ENCODE data around the gene CD99L2.

GRCh38 chrX:150730719-150731118 lies 167.7 kb downstream of the CD99L2 start:
- TF ChIP-seq, protein P1, sequence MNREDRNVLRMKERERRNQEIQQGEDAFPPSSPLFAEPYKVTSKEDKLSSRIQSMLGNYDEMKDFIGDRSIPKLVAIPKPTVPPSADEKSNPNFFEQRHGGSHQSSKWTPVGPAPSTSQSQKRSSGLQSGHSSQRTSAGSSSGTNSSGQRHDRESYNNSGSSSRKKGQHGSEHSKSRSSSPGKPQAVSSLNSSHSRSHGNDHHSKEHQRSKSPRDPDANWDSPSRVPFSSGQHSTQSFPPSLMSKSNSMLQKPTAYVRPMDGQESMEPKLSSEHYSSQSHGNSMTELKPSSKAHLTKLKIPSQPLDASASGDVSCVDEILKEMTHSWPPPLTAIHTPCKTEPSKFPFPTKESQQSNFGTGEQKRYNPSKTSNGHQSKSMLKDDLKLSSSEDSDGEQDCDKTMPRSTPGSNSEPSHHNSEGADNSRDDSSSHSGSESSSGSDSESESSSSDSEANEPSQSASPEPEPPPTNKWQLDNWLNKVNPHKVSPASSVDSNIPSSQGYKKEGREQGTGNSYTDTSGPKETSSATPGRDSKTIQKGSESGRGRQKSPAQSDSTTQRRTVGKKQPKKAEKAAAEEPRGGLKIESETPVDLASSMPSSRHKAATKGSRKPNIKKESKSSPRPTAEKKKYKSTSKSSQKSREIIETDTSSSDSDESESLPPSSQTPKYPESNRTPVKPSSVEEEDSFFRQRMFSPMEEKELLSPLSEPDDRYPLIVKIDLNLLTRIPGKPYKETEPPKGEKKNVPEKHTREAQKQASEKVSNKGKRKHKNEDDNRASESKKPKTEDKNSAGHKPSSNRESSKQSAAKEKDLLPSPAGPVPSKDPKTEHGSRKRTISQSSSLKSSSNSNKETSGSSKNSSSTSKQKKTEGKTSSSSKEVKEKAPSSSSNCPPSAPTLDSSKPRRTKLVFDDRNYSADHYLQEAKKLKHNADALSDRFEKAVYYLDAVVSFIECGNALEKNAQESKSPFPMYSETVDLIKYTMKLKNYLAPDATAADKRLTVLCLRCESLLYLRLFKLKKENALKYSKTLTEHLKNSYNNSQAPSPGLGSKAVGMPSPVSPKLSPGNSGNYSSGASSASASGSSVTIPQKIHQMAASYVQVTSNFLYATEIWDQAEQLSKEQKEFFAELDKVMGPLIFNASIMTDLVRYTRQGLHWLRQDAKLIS (CRISPR knock-in tag; IDR thresholded peaks at IDR 0.05; ENCODE audit: borderline replicate concordance), result no peak
- no peak for TF ChIP-seq ZNF416 (CRISPR knock-in tag; IDR thresholded peaks at IDR 0.05)
- TF ChIP-seq, protein P2, sequence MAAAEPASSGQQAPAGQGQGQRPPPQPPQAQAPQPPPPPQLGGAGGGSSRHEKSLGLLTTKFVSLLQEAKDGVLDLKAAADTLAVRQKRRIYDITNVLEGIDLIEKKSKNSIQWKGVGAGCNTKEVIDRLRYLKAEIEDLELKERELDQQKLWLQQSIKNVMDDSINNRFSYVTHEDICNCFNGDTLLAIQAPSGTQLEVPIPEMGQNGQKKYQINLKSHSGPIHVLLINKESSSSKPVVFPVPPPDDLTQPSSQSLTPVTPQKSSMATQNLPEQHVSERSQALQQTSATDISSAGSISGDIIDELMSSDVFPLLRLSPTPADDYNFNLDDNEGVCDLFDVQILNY (CRISPR knock-in tag; IDR thresholded peaks at IDR 0.05), result no peak
- no peak for TF ChIP-seq SP1 (CRISPR knock-in tag; conservative IDR thresholded peaks at IDR 0.05)
- no peak for TF ChIP-seq HMGXB4 (CRISPR knock-in tag; IDR thresholded peaks at IDR 0.05)
- no peak for TF ChIP-seq MYBL2 (CRISPR knock-in tag; IDR thresholded peaks at IDR 0.05)
- TF ChIP-seq ETV6 (CRISPR knock-in tag; IDR thresholded peaks at IDR 0.05), result no peak
- TF ChIP-seq, protein P3, sequence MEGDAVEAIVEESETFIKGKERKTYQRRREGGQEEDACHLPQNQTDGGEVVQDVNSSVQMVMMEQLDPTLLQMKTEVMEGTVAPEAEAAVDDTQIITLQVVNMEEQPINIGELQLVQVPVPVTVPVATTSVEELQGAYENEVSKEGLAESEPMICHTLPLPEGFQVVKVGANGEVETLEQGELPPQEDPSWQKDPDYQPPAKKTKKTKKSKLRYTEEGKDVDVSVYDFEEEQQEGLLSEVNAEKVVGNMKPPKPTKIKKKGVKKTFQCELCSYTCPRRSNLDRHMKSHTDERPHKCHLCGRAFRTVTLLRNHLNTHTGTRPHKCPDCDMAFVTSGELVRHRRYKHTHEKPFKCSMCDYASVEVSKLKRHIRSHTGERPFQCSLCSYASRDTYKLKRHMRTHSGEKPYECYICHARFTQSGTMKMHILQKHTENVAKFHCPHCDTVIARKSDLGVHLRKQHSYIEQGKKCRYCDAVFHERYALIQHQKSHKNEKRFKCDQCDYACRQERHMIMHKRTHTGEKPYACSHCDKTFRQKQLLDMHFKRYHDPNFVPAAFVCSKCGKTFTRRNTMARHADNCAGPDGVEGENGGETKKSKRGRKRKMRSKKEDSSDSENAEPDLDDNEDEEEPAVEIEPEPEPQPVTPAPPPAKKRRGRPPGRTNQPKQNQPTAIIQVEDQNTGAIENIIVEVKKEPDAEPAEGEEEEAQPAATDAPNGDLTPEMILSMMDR (IDR thresholded peaks at IDR 0.05), result no peak
- TF ChIP-seq, protein P4, sequence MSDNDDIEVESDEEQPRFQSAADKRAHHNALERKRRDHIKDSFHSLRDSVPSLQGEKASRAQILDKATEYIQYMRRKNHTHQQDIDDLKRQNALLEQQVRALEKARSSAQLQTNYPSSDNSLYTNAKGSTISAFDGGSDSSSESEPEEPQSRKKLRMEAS (CRISPR knock-in tag; IDR thresholded peaks at IDR 0.05), result no peak
- no peak for TF ChIP-seq PREB (CRISPR knock-in tag; IDR thresholded peaks at IDR 0.05; ENCODE audit: borderline replicate concordance)
